ENCODE data around the gene KCNMB2.

GRCh38 chr3:178787960-178788359, 251.7 kb downstream of the KCNMB2 start:
- TF ChIP-seq RXRA (IDR thresholded peaks at IDR 0.05; ENCODE audit: borderline replicate concordance, low read depth) (no peak), CTCF (IDR thresholded peaks at IDR 0.05) (no peak), YY1 (IDR thresholded peaks at IDR 0.05; ENCODE audit: low read depth) (no peak), FOXJ3 (CRISPR knock-in tag; IDR thresholded peaks at IDR 0.05) (no peak), GABPA (IDR thresholded peaks at IDR 0.05; ENCODE audit: low read depth) (no peak), NRF1 (IDR thresholded peaks at IDR 0.05; ENCODE audit: low read depth, low read length) (no peak), EP300 (IDR thresholded peaks at IDR 0.05; ENCODE audit: borderline replicate concordance in 1 of 2, low read depth in 1 of 2, low read length in 1 of 2) (no peak), GATA2 (CRISPR knock-in tag; IDR thresholded peaks at IDR 0.05) (no peak), USF2 (IDR thresholded peaks at IDR 0.05; ENCODE audit: borderline replicate concordance, low read depth, low read length) (no peak), CHD2 (IDR thresholded peaks at IDR 0.05; ENCODE audit: low read length, partially characterized antibody) (no peak)

All from SK-N-SH (cell line).